GM19025 (cell line): ENCODE measurements around the gene LIF.

Source experiments
- ATAC-seq: cut with Tn5 transposase; IDR thresholded peaks from one replicate; pipeline ENCODE4 v1.9.1; 2021; ENCODE audit warnings: mild to moderate bottlenecking, low read depth, moderate library complexity; ENCODE audit not compliant: unreplicated experiment

The LIF gene

DNA sequence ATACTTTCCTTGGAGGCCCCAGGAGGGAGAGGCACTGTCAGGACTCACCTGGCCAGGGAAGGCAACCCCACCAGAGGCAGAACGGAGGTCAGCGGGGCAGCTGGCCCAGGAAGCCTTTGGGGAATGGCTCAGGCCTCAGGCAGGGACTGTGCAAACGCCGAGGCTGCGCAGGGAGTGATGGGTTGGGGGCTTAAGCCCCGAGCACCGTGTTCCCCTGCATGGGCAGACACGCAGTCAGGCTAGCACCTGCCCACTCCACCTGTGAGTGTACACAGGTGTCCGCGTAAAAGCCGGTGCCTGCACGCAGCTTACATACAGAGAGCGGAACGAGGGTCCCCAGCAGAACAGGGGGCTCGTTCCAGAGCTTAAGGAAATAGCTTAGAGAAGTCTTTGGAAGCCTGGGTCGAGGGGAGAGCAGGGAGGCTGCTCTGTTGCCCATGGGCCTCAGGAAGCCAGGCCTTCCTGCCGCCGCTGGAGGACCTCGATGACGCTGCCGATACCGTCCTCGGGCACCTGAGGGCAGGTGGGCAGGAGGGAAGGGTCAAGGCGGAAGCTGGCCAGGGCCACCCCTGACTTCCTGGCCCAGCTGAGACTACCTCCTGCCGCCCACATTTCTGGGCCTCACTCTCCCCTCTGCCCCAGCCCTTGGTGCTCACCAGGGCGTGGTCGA lies 38.8 kb upstream of the LIF start:
- ATAC-seq, result no peak

DNA sequence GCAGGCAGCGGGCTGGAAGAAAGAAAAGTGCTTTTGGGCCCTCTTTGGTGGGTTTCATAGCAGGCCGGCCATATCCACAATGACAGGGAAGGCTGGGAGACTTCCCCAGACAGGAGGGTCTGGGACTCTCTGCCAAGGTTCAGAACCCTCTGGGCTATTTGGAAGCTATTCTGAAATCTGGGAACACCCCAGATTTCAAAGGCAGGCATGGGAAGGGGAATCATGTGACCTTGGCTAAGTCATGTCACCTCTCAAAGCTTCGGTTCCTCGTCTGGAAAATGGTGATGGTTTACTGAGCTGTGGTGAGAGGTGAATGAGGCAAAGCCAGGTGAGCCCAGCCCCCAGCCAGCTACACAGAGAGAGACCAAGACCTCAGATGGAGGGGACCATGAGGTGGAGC lies 38.1 kb upstream of the LIF start:
- no peak for ATAC-seq

DNA sequence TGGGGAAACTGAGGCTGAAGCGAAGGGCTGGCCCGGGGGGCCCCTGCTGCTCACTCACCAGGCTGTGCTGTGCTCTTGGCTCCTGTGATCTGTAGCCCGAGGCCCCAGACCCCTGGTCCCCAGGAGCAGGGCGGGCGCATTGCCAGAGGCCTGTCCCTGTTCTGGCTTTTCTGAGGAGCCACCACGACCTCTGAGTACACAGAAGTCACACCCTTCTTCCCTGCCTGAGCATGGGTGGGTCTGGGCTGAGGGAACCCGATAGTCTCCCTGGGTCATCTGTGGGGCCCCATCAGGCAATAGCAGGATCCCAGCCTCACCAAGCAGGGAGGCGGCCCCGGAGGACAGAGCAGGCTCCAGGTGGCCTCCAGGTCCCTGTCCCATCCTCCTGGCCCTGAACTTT lies 37.6 kb upstream of the LIF start:
- no peak for ATAC-seq

- no peak for ATAC-seq
These were observed 36.8 kb upstream of the LIF start for GRCh38 chr22:30283342-30283741.

DNA sequence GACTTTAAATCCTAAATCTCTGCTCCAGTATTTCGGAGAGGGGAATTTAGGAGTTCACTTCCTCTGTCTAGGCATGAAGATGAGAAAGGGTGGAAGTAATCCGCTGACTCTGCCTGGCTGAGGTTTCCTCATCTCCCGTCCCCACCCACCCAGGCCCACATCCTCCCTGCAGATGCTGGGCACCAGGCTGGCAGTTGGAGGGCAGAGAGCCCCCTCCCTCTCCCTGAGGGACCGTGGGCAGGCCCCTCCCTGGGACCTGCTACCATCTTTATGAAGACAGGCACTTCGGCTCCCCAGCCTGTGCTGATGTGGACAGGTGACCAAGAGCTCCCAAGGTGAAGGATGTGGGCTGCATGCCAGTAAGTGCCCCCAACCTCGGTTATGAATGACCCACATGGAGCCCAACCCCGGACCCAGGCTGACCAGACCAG lies 36.1 kb upstream of the LIF start:
- ATAC-seq, result no peak

DNA sequence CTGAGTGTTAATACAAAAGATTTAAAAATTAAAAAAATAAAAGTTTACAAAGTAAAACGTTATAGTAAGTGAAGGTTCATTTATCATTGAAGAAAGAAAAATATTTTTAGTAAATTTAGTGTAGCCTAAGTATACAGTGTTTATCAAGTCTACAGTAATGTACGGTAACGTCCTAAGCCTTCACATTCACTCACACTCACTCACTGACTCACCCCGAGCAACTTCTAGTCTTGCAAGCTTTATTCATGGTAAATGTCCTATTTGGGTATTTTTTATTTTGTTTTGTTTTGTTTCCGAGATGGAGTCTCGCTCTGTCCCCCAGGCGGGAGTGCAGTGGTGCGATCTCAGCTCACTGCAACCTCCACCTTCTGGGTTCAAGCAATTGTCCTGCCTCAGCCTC lies 33.9 kb upstream of the LIF start:
- no peak for ATAC-seq

- ATAC-seq, result no peak
These were observed 33.4 kb upstream of the LIF start for GRCh38 chr22:30279932-30280331.

- no peak for ATAC-seq
These were observed 32.7 kb upstream of the LIF start for GRCh38 chr22:30279046-30279788.

DNA sequence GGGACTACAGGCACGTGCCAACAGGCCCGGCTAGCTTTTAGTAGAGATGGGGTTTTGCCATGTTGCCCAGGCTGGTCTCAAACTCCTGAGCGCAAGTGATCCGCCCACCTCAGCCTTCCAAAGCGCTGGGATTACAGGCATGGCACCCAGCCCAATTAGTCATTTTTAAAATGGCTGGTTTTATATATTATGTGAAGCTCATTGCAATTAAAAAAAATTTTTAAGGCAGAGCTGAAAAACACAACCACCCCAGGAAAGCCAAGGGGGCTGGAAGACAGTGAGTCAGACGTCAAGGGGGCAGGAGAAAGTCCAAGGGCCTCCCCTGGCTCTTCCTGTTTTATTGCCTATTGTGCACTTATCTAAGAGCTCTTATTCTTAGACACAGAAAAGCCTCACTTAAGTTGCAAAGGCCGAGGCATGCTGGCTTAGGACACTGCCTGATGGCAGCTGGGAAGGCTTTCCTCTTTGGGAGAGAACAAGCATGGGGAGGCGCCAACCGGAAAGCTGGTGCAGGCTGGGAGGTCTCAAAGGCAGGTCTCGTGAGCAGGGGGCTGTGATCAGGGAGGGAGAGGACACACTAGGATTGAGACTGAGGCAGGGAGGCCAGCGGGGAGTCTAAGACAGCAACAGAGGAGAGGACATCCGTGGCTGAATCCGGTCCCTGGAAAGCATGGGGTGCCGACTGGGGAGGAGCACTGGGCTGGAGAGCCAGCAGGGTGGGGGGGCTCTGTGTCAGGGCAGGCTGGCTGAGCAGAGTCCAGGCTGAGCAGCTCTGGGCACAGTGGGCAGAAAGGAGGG lies 31.2 kb upstream of the LIF start:
- ATAC-seq, result no peak

GRCh38 chr22:30276039-30276438 lies 29.5 kb upstream of the LIF start:
- ATAC-seq, result no peak

DNA sequence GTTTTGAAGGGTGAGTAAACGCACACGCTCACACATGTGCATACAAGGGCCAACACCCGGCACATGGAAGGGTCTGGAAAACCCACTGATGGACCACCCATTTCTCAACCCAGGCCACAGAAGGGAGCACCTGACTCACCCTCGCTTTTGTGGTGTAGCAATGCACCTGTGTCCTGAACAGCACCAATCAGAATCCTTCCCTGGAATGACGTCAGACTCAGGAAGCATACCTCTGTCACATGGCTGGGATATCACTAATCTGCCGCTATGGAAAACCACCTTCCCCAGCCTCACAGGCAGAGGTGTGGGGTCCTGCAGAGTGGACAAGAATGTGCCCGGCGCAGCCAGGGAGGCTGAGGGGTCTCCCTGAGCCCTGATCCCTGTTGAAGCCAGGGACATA lies 29.1 kb upstream of the LIF start:
- no peak for ATAC-seq

DNA sequence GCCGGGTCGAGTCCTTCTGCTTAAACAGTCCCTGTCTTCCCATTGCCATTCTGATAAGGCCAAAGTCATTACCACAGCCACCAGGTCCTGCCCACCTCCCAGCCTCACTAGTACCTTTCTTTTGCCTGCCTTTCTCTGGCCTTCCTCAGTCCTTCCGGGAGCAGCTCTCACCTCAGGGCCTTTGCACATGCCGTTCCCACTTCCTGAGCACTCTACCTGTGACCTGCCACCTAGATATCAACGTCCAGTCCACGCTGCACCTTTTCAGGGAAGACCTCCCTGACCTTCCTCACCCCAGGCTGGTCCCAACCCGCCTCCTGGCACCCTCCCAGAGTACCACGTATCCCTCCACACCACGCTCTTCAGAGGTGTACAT lies 27.9 kb upstream of the LIF start:
- ATAC-seq, result no peak

- ATAC-seq, result no peak
These were observed 27.3 kb upstream of the LIF start for GRCh38 chr22:30273711-30274436.

DNA sequence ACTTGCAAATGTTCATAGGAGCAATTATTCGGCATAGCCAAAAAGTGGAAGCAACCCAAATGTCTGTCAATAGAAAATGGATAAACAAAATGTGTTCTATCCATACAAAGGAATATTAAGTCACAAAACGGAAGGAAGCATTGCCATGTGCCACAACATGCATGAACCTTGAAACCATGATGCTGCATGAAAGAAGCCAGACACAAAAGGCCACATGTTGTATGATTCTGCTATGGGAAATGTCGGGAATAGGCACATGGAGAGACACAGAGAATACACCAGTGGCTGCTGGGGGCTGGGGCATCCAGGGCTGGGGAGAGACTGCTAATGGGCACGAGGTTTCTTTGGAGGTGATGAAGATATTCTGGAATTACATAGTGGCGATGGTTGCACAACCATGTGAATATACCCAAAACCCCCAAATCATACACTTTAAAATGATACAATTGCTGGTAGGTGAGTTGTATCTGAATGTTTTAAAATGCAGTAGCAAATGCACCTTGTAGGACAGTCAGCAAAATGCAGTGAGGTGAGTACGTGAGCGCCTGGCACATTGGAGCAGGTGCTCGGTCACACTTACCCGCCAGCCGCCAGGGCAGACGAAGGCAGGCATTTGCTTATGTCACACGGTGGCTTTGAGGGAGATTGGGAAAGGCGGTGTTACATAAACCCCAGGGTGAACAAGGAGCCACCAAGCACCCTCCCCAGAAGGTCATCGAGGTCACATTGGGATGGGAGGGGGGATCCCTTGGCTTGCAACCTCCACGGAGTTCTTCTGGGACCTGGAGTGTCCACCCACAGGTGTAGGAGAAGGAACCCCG lies 26.4 kb upstream of the LIF start:
- ATAC-seq, result no peak

DNA sequence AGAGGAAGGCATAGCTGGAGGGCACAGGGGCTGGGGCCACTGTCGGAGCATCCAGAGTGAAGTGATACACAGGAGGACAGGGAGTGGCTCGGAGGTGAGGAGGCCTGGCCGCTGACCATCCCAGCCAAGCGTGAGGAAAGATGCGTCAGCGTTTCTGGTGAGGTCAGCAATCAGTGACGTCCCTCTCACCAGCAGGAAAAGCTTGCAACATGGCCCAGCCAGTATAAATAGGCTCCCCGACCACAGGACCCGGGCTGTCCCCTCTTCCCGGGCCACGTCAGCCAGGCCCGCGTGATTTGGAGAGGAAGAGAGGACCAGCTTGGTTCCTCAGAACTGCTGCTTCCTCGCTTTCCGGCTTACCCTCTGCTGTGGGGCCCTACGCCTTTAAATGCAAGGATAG lies 24.3 kb upstream of the LIF start:
- no peak for ATAC-seq

- no peak for ATAC-seq
These were observed 21.8 kb upstream of the LIF start for GRCh38 chr22:30268331-30268730.

GRCh38 chr22:30267382-30268302 lies 21.1 kb upstream of the LIF start:
- ATAC-seq, result no peak

- no peak for ATAC-seq
These were observed 20.2 kb upstream of the LIF start, which contains the start of gene OSM for GRCh38 chr22:30266445-30267381. Gene OSM (minus strand): TSS chr22:30266851. CDS start chr22:30266799, 52 bp downstream.
